Measurements from ENCODE around the gene ITGB1BP1. TPM values are rescaled to one million over a fixed set of nuclear protein-coding genes. Genes with fewer than 3 reads are reported as not detected.

Gene ITGB1BP1
- total RNA-seq, 2 donors from 2014 or later: 38.7 to 64.4 TPM

- peaks cover 56% of the 10 kb centered on the region for H3K36me3 ChIP-seq
- no peaks in the 10 kb centered on the region for H3K9me3 ChIP-seq
- TF ChIP-seq, protein P1, sequence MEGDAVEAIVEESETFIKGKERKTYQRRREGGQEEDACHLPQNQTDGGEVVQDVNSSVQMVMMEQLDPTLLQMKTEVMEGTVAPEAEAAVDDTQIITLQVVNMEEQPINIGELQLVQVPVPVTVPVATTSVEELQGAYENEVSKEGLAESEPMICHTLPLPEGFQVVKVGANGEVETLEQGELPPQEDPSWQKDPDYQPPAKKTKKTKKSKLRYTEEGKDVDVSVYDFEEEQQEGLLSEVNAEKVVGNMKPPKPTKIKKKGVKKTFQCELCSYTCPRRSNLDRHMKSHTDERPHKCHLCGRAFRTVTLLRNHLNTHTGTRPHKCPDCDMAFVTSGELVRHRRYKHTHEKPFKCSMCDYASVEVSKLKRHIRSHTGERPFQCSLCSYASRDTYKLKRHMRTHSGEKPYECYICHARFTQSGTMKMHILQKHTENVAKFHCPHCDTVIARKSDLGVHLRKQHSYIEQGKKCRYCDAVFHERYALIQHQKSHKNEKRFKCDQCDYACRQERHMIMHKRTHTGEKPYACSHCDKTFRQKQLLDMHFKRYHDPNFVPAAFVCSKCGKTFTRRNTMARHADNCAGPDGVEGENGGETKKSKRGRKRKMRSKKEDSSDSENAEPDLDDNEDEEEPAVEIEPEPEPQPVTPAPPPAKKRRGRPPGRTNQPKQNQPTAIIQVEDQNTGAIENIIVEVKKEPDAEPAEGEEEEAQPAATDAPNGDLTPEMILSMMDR (IDR thresholded peaks at IDR 0.05): no peak
- ATAC-seq (ENCODE audit: insufficient number of reproducible peaks, low FRiP score, low read depth) (no peak), DNase-seq (ENCODE audit: low spot score) (no peak)
- H3K27me3 ChIP-seq (replicated peaks; ENCODE audit: insufficient read depth): no peaks in the 10 kb centered on the region
- H3K4me1 ChIP-seq (ENCODE audit: control insufficient read depth in 1 of 2, low read depth in 2 of 2): peaks cover 0 to 3% of the 10 kb centered on the region in 2 donors
- H3K4me3 ChIP-seq: no peak overlapping the region
- H3K27ac ChIP-seq: no peak overlapping the region
Observed at GRCh38 chr2:9388950-9389911, 34.1 kb downstream of the ITGB1BP1 start.

GRCh38 chr2:9388199-9388681 lies 35.1 kb downstream of the ITGB1BP1 start:
- Histone ChIP-seq H3K36me3 (peaks cover 59% of the 10 kb centered on the region), H3K27me3 (replicated peaks; ENCODE audit: insufficient read depth) (no peaks in the 10 kb centered on the region), H3K4me1 (ENCODE audit: control insufficient read depth in 1 of 2, low read depth in 2 of 2) (peaks cover 0 to 3% of the 10 kb centered on the region in 2 donors), H3K27ac (no peak overlapping the region), H3K9me3 (no peaks in the 10 kb centered on the region), H3K4me3 (no peak overlapping the region)
- no peak for DNase-seq (ENCODE audit: low spot score)
- no peak for ATAC-seq (ENCODE audit: insufficient number of reproducible peaks, low FRiP score, low read depth)
- TF ChIP-seq, protein P1 (IDR thresholded peaks at IDR 0.05): no peak

DNA sequence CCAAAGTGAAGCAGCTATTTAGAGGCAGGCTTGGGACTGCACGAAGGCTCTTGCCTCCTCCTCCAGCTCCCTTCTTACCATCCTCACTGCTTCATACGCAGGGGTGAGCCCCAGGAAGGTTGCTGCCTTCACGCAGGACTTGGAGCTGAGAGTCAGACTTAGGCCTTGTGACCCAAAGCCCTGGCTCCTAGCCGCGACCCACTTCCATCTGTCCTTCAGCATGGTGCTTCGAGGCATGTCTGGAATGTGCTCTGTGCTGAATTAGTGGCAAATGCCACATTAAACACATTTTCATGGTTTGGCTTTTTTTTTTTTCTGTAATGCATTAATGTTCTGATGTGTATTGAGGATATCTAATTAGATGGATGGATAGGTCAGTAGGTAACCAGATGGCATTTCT lies 37.5 kb downstream of the ITGB1BP1 start:
- H3K4me1 ChIP-seq (ENCODE audit: control insufficient read depth in 1 of 2, low read depth in 2 of 2): peaks cover 3 to 13% of the 10 kb centered on the region in 2 donors
- H3K27ac ChIP-seq: peak overlapping the region in 1 of 2 donors; percentile 9
- H3K4me3 ChIP-seq: no peak overlapping the region
- H3K27me3 ChIP-seq (replicated peaks; ENCODE audit: insufficient read depth): no peaks in the 10 kb centered on the region
- no peak for DNase-seq (ENCODE audit: low spot score)
- peaks cover 61% of the 10 kb centered on the region for H3K36me3 ChIP-seq
- no peaks in the 10 kb centered on the region for H3K9me3 ChIP-seq
- no peak for ATAC-seq (ENCODE audit: insufficient number of reproducible peaks, low FRiP score, low read depth)
- TF ChIP-seq, protein P1 (IDR thresholded peaks at IDR 0.05): no peak

GRCh38 chr2:9384521-9384920 lies 38.8 kb downstream of the ITGB1BP1 start:
- Histone ChIP-seq H3K27me3 (replicated peaks; ENCODE audit: insufficient read depth) (no peaks in the 10 kb centered on the region), H3K36me3 (peaks cover 49% of the 10 kb centered on the region), H3K4me1 (ENCODE audit: control insufficient read depth in 1 of 2, low read depth in 2 of 2) (peaks cover 3 to 18% of the 10 kb centered on the region in 2 donors), H3K9me3 (no peaks in the 10 kb centered on the region), H3K4me3 (no peak overlapping the region), H3K27ac (no peak overlapping the region)
- DNase-seq (ENCODE audit: low spot score) (no peak), ATAC-seq (ENCODE audit: insufficient number of reproducible peaks, low FRiP score, low read depth) (no peak)
- TF ChIP-seq, protein P1 (IDR thresholded peaks at IDR 0.05): no peak

DNA sequence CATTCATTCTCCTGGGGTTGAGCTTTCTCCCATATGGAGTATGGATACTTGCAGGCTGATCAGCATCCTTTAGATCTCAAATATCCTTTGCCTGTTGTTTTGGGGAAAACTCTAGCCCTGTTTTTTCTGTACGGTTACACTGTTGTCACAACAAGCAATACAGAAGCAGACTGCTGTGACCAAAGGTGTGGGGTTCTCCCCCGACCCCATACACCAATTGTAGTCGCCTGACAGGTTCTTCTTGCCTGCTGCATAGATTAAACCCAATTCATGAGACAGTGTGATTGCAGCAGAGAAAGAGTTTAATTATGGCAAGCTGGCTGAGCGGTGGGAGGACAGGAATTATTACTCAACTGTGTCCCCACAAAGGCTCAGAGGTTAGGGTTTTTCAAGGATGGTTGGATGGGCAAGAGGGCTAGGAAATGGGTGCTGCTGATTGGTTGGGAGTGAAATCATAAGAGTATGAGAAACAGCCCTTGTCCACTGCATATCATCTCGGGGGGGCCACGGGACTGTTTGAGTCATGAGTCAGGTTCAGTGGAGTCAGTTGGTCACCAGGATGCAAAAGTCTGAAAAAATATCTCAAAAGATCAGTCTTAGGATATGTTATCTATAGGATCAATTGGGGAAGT lies 40.6 kb downstream of the ITGB1BP1 start:
- DNase-seq (ENCODE audit: low spot score) (no peak), ATAC-seq (ENCODE audit: insufficient number of reproducible peaks, low FRiP score, low read depth) (no peak)
- H3K9me3 ChIP-seq: no peaks in the 10 kb centered on the region
- H3K27me3 ChIP-seq (replicated peaks; ENCODE audit: insufficient read depth): no peaks in the 10 kb centered on the region
- peaks cover 40% of the 10 kb centered on the region for H3K36me3 ChIP-seq
- no peak overlapping the region for H3K27ac ChIP-seq
- peaks cover 15 to 36% of the 10 kb centered on the region in 2 donors for H3K4me1 ChIP-seq (ENCODE audit: control insufficient read depth in 1 of 2, low read depth in 2 of 2)
- H3K4me3 ChIP-seq: no peak overlapping the region
- TF ChIP-seq, protein P1 (IDR thresholded peaks at IDR 0.05): no peak
